ENCODE data around the gene CALML6. TPM values are rescaled to one million over a fixed set of nuclear protein-coding genes. Genes with fewer than 3 reads are reported as not detected.
A peak's percentile ranks its signal among the peaks of the same experiment; 100 is the strongest.
"Not testable (repeated sequence)": the region's sequence is repeated elsewhere in the genome, so short reads cannot be mapped to it uniquely, and the experiment has no call there.

Gene CALML6
- total RNA-seq, 1 donor from 2014 or later = 0.04 TPM

- DNase-seq (ENCODE audit: low read depth) = no peak
- Histone ChIP-seq H3K27me3 (ENCODE audit: control insufficient read depth, insufficient read depth, low read length) (no peaks in the 10 kb centered on the region), H3K36me3 (ENCODE audit: control insufficient read depth, insufficient read depth, low read length) (peaks cover 2% of the 10 kb centered on the region), H3K4me3 (ENCODE audit: low read depth, low read length) (no peak overlapping the region)
- TF ChIP-seq CTCF (IDR thresholded peaks at IDR 0.05; ENCODE audit: insufficient read depth, low read length, poor library complexity, severe bottlenecking) = no peak
Observed at GRCh38 chr1:1880617-1881312, 34.3 kb upstream of the CALML6 start.

GRCh38 chr1:1881727-1882126 is 33.3 kb upstream of the CALML6 start:
- Histone ChIP-seq H3K4me3 (ENCODE audit: low read depth, low read length) (no peak overlapping the region), H3K27me3 (ENCODE audit: control insufficient read depth, insufficient read depth, low read length) (no peaks in the 10 kb centered on the region), H3K36me3 (ENCODE audit: control insufficient read depth, insufficient read depth, low read length) (no peaks in the 10 kb centered on the region)
- no peak for TF ChIP-seq CTCF (IDR thresholded peaks at IDR 0.05; ENCODE audit: insufficient read depth, low read length, poor library complexity, severe bottlenecking)
- no peak for DNase-seq (ENCODE audit: low read depth)

GRCh38 chr1:1883092-1883873 is 31.8 kb upstream of the CALML6 start:
- no peaks in the 10 kb centered on the region for H3K27me3 ChIP-seq (ENCODE audit: control insufficient read depth, insufficient read depth, low read length)
- H3K36me3 ChIP-seq (ENCODE audit: control insufficient read depth, insufficient read depth, low read length) = no peaks in the 10 kb centered on the region
- no peak for TF ChIP-seq CTCF (IDR thresholded peaks at IDR 0.05; ENCODE audit: insufficient read depth, low read length, poor library complexity, severe bottlenecking)
- no peak for DNase-seq (ENCODE audit: low read depth)
- no peak overlapping the region for H3K4me3 ChIP-seq (ENCODE audit: low read depth, low read length)

GRCh38 chr1:1883890-1884289 is 31.2 kb upstream of the CALML6 start:
- H3K4me3 ChIP-seq (ENCODE audit: low read depth, low read length); H3K27me3 ChIP-seq (ENCODE audit: control insufficient read depth, insufficient read depth, low read length); DNase-seq (ENCODE audit: low read depth); H3K36me3 ChIP-seq (ENCODE audit: control insufficient read depth, insufficient read depth, low read length): not testable (repeated sequence)

GRCh38 chr1:1889090-1889750 is 25.8 kb upstream of the CALML6 start:
- H3K36me3 ChIP-seq (ENCODE audit: control insufficient read depth, insufficient read depth, low read length) = no peaks in the 10 kb centered on the region

More at GRCh38 chr1:1889090-1889750, 25.8 kb upstream of the CALML6 start:
- Histone ChIP-seq H3K27me3 (ENCODE audit: control insufficient read depth, insufficient read depth, low read length) (no peaks in the 10 kb centered on the region), H3K4me3 (ENCODE audit: low read depth, low read length) (peak overlapping the region; percentile 96)
- DNase-seq (ENCODE audit: low read depth) = no peak
- TF ChIP-seq CTCF (IDR thresholded peaks at IDR 0.05; ENCODE audit: insufficient read depth, low read length, poor library complexity, severe bottlenecking) = no peak
